ENCODE results near the gene HOXA1. TPM values are rescaled to one million over a fixed set of nuclear protein-coding genes. Genes with fewer than 3 reads are reported as not detected.

Gene HOXA1
- total RNA-seq, 4 donors from 2014 or later, result 0.17 to 1.4 (median 0.56) TPM

DNA sequence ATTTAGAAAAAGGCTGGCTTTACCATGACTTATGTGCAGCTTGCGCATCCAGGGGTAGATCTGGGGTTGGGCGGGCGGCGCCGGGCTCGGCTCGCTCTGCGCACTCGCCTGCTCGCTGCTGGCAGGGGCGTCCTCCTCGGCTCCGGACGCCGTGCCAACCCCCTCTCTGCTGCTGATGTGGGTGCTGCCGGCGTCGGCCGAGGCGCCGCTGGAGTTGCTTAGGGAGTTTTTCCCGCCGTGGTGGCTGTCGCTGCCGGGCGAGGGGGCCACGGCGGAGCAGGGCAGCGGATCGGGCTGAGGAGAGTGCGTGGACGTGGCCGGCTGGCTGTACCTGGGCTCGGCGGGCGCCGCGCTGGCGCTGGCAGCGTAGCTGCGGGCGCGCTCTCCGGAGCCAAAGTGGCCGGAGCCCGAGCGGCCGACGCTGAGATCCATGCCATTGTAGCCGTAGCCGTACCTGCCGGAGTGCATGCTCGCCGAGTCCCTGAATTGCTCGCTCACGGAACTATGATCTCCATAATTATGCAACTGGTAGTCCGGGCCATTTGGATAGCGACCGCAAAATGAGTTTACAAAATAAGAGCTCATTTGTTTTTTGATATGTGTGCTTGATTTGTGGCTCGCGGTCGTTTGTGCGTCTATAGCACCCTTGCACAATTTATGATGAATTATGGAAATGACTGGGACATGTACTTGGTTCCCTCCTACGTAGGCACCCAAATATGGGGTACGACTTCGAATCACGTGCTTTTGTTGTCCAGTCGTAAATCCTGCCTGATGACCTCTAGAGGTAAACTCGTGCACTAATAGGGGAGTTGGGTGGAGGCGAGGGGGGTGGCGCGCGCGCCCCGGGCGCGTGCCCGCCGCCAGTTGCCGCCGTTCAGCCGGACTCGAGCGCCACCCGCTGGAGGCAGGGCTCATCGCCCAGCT, 47.5 kb upstream of the HOXA1 start, which contains the start of gene HOXA5:
Gene HOXA5 (minus strand): TSS at position 659 of the 927 bp plus-strand sequence. CDS start 74 bp downstream, at position 585.
- H3K27me3 ChIP-seq, result peaks cover 0 to 42% (median 13%) of the 10 kb centered on the region in 4 donors
- TF ChIP-seq EP300 (IDR thresholded peaks at IDR 0.05), result peak; percentile 66
- TF ChIP-seq POLR2AphosphoS5 (IDR thresholded peaks at IDR 0.05), result peak; percentile 98 to 99
- peak; percentile 25 for TF ChIP-seq POLR2A (IDR thresholded peaks at IDR 0.05; ENCODE audit: low read depth)
- TF ChIP-seq CTCF (IDR thresholded peaks at IDR 0.05), result peak; percentile 95 to 98 (median 95)
- DNase-seq (ENCODE audit: extremely low spot score), result peak; percentile 94
- intact Hi-C loops (cut with DNase I), result loop anchor here (2.0 to 10.0 kb wide), 4 partner anchors 44 to 938 kb away; partner anchors contain the start of genes CBX3 and HNRNPA2B1
- WGBS, result 14% methylated on average over 35 of the region's 86 CpGs
- no peaks in the 10 kb centered on the region for H3K36me3 ChIP-seq
- H3K9me3 ChIP-seq, result no peaks in the 10 kb centered on the region
- peak within 1 kb of the TSS; percentile 83 to 96 (median 90) for H3K4me3 ChIP-seq
- peak within 1 kb of the TSS; percentile 96 to 99 (median 99) for H3K27ac ChIP-seq (replicated peaks in 1 of 4)
- H3K4me1 ChIP-seq, result peaks cover 19 to 43% (median 41%) of the 10 kb centered on the region in 4 donors

GRCh38 chr7:27142580-27143022, 46.8 kb upstream of the HOXA1 start:
- Histone ChIP-seq H3K36me3 (no peaks in the 10 kb centered on the region), H3K4me3 (peak overlapping the region; percentile 83 to 96 (median 90)), H3K27ac (replicated peaks in 1 of 4) (peak overlapping the region; percentile 96 to 99 (median 99)), H3K27me3 (peaks cover 0 to 35% (median 9%) of the 10 kb centered on the region in 4 donors), H3K9me3 (no peaks in the 10 kb centered on the region), H3K4me1 (peaks cover 14 to 45% (median 41%) of the 10 kb centered on the region in 4 donors)
- 7% methylated on average over 29 of the region's 29 CpGs for WGBS
- no peak for DNase-seq (ENCODE audit: extremely low spot score)
- TF ChIP-seq POLR2AphosphoS5 (IDR thresholded peaks at IDR 0.05), result no peak
- TF ChIP-seq POLR2A (IDR thresholded peaks at IDR 0.05; ENCODE audit: low read depth), result no peak
- TF ChIP-seq EP300 (IDR thresholded peaks at IDR 0.05), result no peak
- no peak for TF ChIP-seq CTCF (IDR thresholded peaks at IDR 0.05)
- intact Hi-C loops (cut with DNase I), result loop anchor here (2.0 to 10.0 kb wide), 4 partner anchors 44 to 938 kb away; partner anchors contain the start of genes CBX3 and HNRNPA2B1

GRCh38 chr7:27141923-27142579, 46.3 kb upstream of the HOXA1 start:
- 22% methylated on average over 23 of the region's 30 CpGs for WGBS
- Histone ChIP-seq H3K9me3 (no peaks in the 10 kb centered on the region), H3K36me3 (no peaks in the 10 kb centered on the region), H3K4me3 (peak overlapping the region; percentile 83 to 96 (median 90)), H3K4me1 (peaks cover 11 to 51% (median 41%) of the 10 kb centered on the region in 4 donors), H3K27me3 (peaks cover 0 to 30% (median 6%) of the 10 kb centered on the region in 4 donors), H3K27ac (replicated peaks in 1 of 4) (peak overlapping the region; percentile 96 to 99 (median 99))
- no peak for DNase-seq (ENCODE audit: extremely low spot score)
- TF ChIP-seq POLR2AphosphoS5 (IDR thresholded peaks at IDR 0.05) (peak; percentile 3 to 50), EP300 (IDR thresholded peaks at IDR 0.05) (no peak), CTCF (IDR thresholded peaks at IDR 0.05) (peak in 2 of 3 experiments; percentile 24 to 43)
- intact Hi-C loops (cut with DNase I), result loop anchor here (2.0 to 10.0 kb wide), 4 partner anchors 43 to 937 kb away; partner anchors contain the start of genes CBX3 and HNRNPA2B1

- Histone ChIP-seq H3K27me3 (peaks cover 0 to 23% (median 5%) of the 10 kb centered on the region in 4 donors), H3K9me3 (no peaks in the 10 kb centered on the region), H3K4me3 (peak overlapping the region; percentile 83 to 96 (median 90)), H3K27ac (replicated peaks in 1 of 4) (peak overlapping the region; percentile 96 to 99 (median 99)), H3K4me1 (peaks cover 11 to 58% (median 48%) of the 10 kb centered on the region in 4 donors), H3K36me3 (no peaks in the 10 kb centered on the region)
- TF ChIP-seq EP300 (IDR thresholded peaks at IDR 0.05), result no peak
- TF ChIP-seq POLR2AphosphoS5 (IDR thresholded peaks at IDR 0.05), result peak in 1 of 2 donors; percentile 6
- no peak for DNase-seq (ENCODE audit: extremely low spot score)
- 50% methylated on average over 18 of the region's 18 CpGs for WGBS
- intact Hi-C loops (cut with DNase I), result loop anchor here (10.0 kb wide), 2 partner anchors 117 to 937 kb away; partner anchors contain the start of genes CBX3 and HNRNPA2B1
Observed at GRCh38 chr7:27141137-27141922, 45.5 kb upstream of the HOXA1 start.

Measured in esophagus muscularis mucosa (tissue), 4 donors.